ENCODE results near the gene UBE2J2. TPM values are rescaled to one million over a fixed set of nuclear protein-coding genes. Genes with fewer than 3 reads are reported as not detected.
A peak's percentile ranks its signal among the peaks of the same experiment; 100 is the strongest.

Gene UBE2J2
- polyA plus RNA-seq, 1 of the 3 experiments (the other 2 are of a cell fraction) = 47.5 TPM

DNA sequence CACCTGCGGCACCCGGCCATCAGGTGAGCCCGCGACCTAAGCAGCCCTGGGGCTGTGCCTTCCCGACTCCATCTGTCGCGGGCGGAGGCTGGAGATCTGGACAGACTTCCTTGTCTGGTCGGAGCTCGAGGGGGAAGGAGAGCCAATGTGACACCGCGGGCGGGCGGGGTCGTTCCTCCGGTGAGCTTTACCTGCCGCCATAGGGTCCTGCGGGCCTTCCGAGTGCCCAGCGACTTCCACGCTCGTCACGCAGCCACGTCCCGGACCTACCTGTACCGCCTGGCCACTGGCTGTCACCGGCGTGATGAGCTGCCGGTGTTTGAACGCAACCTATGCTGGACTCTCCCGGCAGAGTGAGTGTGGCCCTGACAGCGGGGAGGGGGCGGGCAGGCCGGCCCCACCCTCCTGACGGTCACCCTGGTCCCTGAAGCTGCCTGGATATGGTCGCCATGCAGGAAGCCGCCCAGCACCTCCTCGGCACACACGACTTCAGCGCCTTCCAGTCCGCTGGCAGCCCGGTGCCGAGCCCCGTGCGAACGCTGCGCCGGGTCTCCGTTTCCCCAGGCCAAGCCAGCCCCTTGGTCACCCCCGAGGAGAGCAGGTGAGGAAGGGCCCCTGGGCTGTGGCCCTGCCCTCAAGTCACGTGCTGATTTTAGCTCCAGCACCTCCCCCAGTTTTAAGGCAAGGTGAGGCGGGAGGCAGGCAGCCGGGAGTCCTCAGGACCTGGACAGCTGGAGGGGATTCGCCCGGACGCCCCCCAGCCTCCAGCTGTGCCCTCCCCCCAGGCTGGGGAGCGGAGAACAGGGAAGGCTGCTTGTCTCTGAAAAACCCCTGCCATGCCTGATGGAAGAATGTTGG lies 35.8 kb upstream of the UBE2J2 start:
- peak overlapping the region; percentile 87 for H3K4me2 ChIP-seq
- peak overlapping the region; percentile 66 to 85 for H3K4me3 ChIP-seq (ENCODE audit: low read depth in 2 of 2, low read length in 1 of 2)
- H3K79me2 ChIP-seq (ENCODE audit: insufficient read depth) = peaks cover 32% of the 10 kb centered on the region
- CTCF ChIA-PET = interaction anchor here (1.1 to 1.4 kb wide), 3 partner anchors 9 to 39 kb away, joined by 3 to 7 read pairs (median 5); partner anchors contain the start of gene DVL1
- H3K4me1 ChIP-seq (ENCODE audit: control insufficient read depth in 1 of 2, insufficient read depth in 2 of 2, low read depth in 1 of 2, low read length in 1 of 2) = peaks cover 13 to 34% of the 10 kb centered on the region in 2 experiments; a peak in 2 of 4 replicates
- H3K9me2 ChIP-seq = no peaks in the 10 kb centered on the region
- H3K9ac ChIP-seq = peak overlapping the region; percentile 74
- 83% methylated on average over 19 of the region's 57 CpGs for WGBS (ENCODE audit: low lambda C conversion rate)
- no peaks in the 10 kb centered on the region for H3K9me3 ChIP-seq
- DNase-seq = peak; percentile 52
- H3K27me3 ChIP-seq (ENCODE audit: insufficient read depth) = no peaks in the 10 kb centered on the region
- H2AFZ ChIP-seq (ENCODE audit: low read depth) = no peak overlapping the region
- POLR2A ChIA-PET = interaction anchor here (1.2 kb wide), 1 partner anchor 16 kb away, joined by 3 read pairs; no protein-coding TSS in a partner anchor
- H3K36me3 ChIP-seq (replicated peaks in 1 of 2; ENCODE audit: control insufficient read depth in 1 of 2, insufficient read depth in 2 of 2, low read length in 1 of 2) = peaks cover 0 to 43% of the 10 kb centered on the region in 2 experiments
- peak overlapping the region in 1 of 2 experiments; percentile 16; a peak in 1 of 4 replicates for H3K27ac ChIP-seq (ENCODE audit: low read depth in 2 of 2, low read length in 1 of 2)
- peaks cover 15% of the 10 kb centered on the region; the same call in 1 of the 2 replicates for H4K20me1 ChIP-seq (ENCODE audit: insufficient read depth)
- TF ChIP-seq REST (IDR thresholded peaks at IDR 0.05; ENCODE audit: low read depth, low read length) (no peak), TEAD4 (IDR thresholded peaks at IDR 0.05; ENCODE audit: borderline replicate concordance, insufficient read depth) (no peak), CTCF (IDR thresholded peaks at IDR 0.05) (no peak), ELF1 (IDR thresholded peaks at IDR 0.05) (no peak), FOSL2 (IDR thresholded peaks at IDR 0.05; ENCODE audit: borderline replicate concordance, low read depth) (no peak), TCF12 (IDR thresholded peaks at IDR 0.05) (no peak), JUND (IDR thresholded peaks at IDR 0.05) (no peak), FOXJ3 (CRISPR knock-in tag; IDR thresholded peaks at IDR 0.05) (no peak), NFIC (IDR thresholded peaks at IDR 0.05; ENCODE audit: borderline replicate concordance) (no peak), IRF3 (IDR thresholded peaks at IDR 0.05; ENCODE audit: low read depth, low read length) (no peak), CHD2 (IDR thresholded peaks at IDR 0.05; ENCODE audit: low read length, partially characterized antibody) (no peak), MEF2A (IDR thresholded peaks at IDR 0.05; ENCODE audit: borderline replicate concordance, low read depth) (no peak), POLR2AphosphoS5 (IDR thresholded peaks at IDR 0.05; ENCODE audit: low read depth, low read length) (no peak), FOXM1 (IDR thresholded peaks at IDR 0.05; ENCODE audit: low read depth) (no peak)
- TF ChIP-seq, protein P1, sequence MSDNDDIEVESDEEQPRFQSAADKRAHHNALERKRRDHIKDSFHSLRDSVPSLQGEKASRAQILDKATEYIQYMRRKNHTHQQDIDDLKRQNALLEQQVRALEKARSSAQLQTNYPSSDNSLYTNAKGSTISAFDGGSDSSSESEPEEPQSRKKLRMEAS (IDR thresholded peaks at IDR 0.05; ENCODE audit: low read depth) = no peak
- TF ChIP-seq, protein P2, sequence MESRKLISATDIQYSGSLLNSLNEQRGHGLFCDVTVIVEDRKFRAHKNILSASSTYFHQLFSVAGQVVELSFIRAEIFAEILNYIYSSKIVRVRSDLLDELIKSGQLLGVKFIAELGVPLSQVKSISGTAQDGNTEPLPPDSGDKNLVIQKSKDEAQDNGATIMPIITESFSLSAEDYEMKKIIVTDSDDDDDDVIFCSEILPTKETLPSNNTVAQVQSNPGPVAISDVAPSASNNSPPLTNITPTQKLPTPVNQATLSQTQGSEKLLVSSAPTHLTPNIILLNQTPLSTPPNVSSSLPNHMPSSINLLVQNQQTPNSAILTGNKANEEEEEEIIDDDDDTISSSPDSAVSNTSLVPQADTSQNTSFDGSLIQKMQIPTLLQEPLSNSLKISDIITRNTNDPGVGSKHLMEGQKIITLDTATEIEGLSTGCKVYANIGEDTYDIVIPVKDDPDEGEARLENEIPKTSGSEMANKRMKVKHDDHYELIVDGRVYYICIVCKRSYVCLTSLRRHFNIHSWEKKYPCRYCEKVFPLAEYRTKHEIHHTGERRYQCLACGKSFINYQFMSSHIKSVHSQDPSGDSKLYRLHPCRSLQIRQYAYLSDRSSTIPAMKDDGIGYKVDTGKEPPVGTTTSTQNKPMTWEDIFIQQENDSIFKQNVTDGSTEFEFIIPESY (IDR thresholded peaks at IDR 0.05; ENCODE audit: borderline replicate concordance, low read depth) = no peak
- H3F3A ChIP-seq (replicated peaks; ENCODE audit: insufficient read depth) = no peaks in the 10 kb centered on the region

All from SK-N-SH (cell line).